SU-DHL-6 (cell line): ENCODE results near the gene APH1B.

Source experiments
- CTCF ChIP-seq: fragments of 200-600 bp; sonication (generic); IDR thresholded peaks from one replicate; pipeline ENCODE4 v1.5.1; 2017; ENCODE audit warnings: antibody characterized with exemption, mild to moderate bottlenecking, low read length, moderate library complexity; ENCODE audit not compliant: insufficient read depth, poor library complexity, severe bottlenecking
- EZH2phosphoT487 ChIP-seq: fragments of 200-600 bp; sonication (generic), shearing (Covaris generic); conservative IDR thresholded peaks from 2 replicates; pipeline ENCODE4 v1.6.1; 2018; ENCODE audit warnings: mild to moderate bottlenecking, antibody characterized with exemption, low read length, moderate library complexity, mixed read lengths

- TF ChIP-seq CTCF: no peak
- TF ChIP-seq EZH2phosphoT487: no peak
These were observed 79.7 kb downstream of the APH1B start for GRCh38 chr15:63357061-63357460.
